Stomach (tissue), 9 donors: ENCODE measurements around the gene RNF112. TPM values are rescaled to one million over a fixed set of nuclear protein-coding genes. Genes with fewer than 3 reads are reported as not detected.

Source experiments
- DNase-seq, 2 donors: peaks; one replicate each; pipeline versions ENCODE4 v3.0.0 to v3.0.0-alpha.2; 2013 to 2019
- H3K27ac ChIP-seq, 5 donors: fragments of 200-600 bp in 4 of 5; sonication (generic) in 4 of 5; one replicate each; pipeline ENCODE4 v1.5.1; 2013 to 2019; ENCODE audit warnings: mild to moderate bottlenecking in 1 of 5, moderate library complexity in 1 of 5
- H3K27me3 ChIP-seq, 3 donors: fragments of 200-600 bp; sonication (generic); one replicate each; pipeline ENCODE4 v1.5.1; 2017 to 2019; ENCODE audit warnings: mixed run types in 1 of 3
- H3K36me3 ChIP-seq, 4 donors: fragments of 200-600 bp; sonication (generic); 1 replicate in 3 of 4; 2 replicates in 1 of 4; pipeline ENCODE4 v1.5.1; 2016 to 2019
- H3K4me1 ChIP-seq, 4 donors: fragments of 200-600 bp; sonication (generic); one replicate each; pipeline ENCODE4 v1.5.1; 2016 to 2019
- H3K4me3 ChIP-seq, 4 donors: fragments of 200-600 bp; sonication (generic) in 3 of 4; one replicate each; pipeline ENCODE4 v1.5.1; 2016 to 2019; ENCODE audit warnings: mild to moderate bottlenecking in 1 of 4
- H3K9me3 ChIP-seq, 4 donors: fragments of 200-600 bp; sonication (generic); one replicate each; pipeline ENCODE4 v1.5.1; 2016 to 2019
- CTCF ChIP-seq, 7 experiments: fragments of 450-650 bp in 4 of 7; fragments of 200-600 bp in 3 of 7; sonication (generic) in 3 of 7; IDR thresholded peaks; one replicate each; pipeline ENCODE4 v1.5.1; 2016 to 2019; ENCODE audit warnings: antibody characterized with exemption in 7 of 7, control low read depth in 2 of 7, mild to moderate bottlenecking in 1 of 7
- EP300 ChIP-seq: sonication (generic); formaldehyde crosslinking; IDR thresholded peaks from one replicate; pipeline ENCODE4 v1.6.1; 2017; ENCODE audit warnings: antibody characterized with exemption
- POLR2A ChIP-seq, 4 donors: fragments of 450-650 bp; IDR thresholded peaks; one replicate each; pipeline ENCODE4 v1.6.1; 2016; ENCODE audit warnings: antibody characterized with exemption in 4 of 4, control low read depth in 2 of 4, mild to moderate bottlenecking in 1 of 4, moderate library complexity in 1 of 4
- POLR2AphosphoS5 ChIP-seq, 3 donors: sonication (generic); formaldehyde crosslinking; IDR thresholded peaks; one replicate each; pipeline ENCODE4 v1.6.1; 2016; ENCODE audit warnings: antibody characterized with exemption in 3 of 3
- WGBS, 5 donors: extraction: QIAGEN DNeasy Blood & Tissue Kit in 3 of 5; methylation state at CpG; one replicate each; pipeline versions ENCODE4 v1.1.5 to v1.1.7; 2013 to 2018; 5-methylcytosine and 5-hydroxymethylcytosine counted together
- intact Hi-C: fragments of 100-400 bp; cut with DNase I; formaldehyde crosslinking; loops from one replicate; pipeline ENCODE4 v1.15.1; 2023; ENCODE audit warnings: low total_unique reads
- polyA plus RNA-seq, 3 donors: library from polyadenylated mRNA; stranded (reverse); fragments of 200-250 nt; gene quantifications; one replicate each; pipeline ENCODE4 v1.2.3, GENCODE V29; 2013
- total RNA-seq, 5 donors: library from RNA; depleted of rRNA; stranded (reverse); fragments of >200 nt; gene quantifications; one replicate each; pipeline versions ENCODE4 v1.1.0 to v1.2.3, GENCODE V29; 2014 to 2016
- donor health status: healthy with polysubstance abuse.
- donor health status: Bipolar disorder and iron deficiency.
- donor health status: healthy.

The RNF112 gene
- total and polyA plus RNA-seq, 8 donors, result 0.45 to 5.0 (median 2.1) TPM; not detected in 2

- H3K27me3 ChIP-seq, result no peaks in the 10 kb centered on the region
- peaks cover 10 to 45% (median 34%) of the 10 kb centered on the region in 4 donors for H3K4me1 ChIP-seq
- DNase-seq, result peak in 1 of 2 donors; percentile 6
- WGBS, 5 donors, result 74 to 100% (median 80%) methylated on average over 1 of the region's 1 CpG
- TF ChIP-seq POLR2AphosphoS5 (IDR thresholded peaks at IDR 0.05) (no peak), POLR2A (IDR thresholded peaks at IDR 0.05) (no peak), EP300 (no peak), CTCF (IDR thresholded peaks at IDR 0.05) (no peak)
- H3K4me3 ChIP-seq, result no peak overlapping the region
- H3K9me3 ChIP-seq, result no peaks in the 10 kb centered on the region
- peaks cover 11 to 14% (median 13%) of the 10 kb centered on the region in 4 donors for H3K36me3 ChIP-seq
- intact Hi-C loops, result no loop called here
- H3K27ac ChIP-seq, result no peak overlapping the region
These were observed 35.3 kb upstream of the RNF112 start for GRCh38 chr17:19375732-19376131.

GRCh38 chr17:19376811-19377210 is 34.2 kb upstream of the RNF112 start:
- TF ChIP-seq POLR2AphosphoS5 (IDR thresholded peaks at IDR 0.05) (no peak), CTCF (IDR thresholded peaks at IDR 0.05) (no peak), POLR2A (IDR thresholded peaks at IDR 0.05) (no peak), EP300 (no peak)
- Histone ChIP-seq H3K27ac (peak overlapping the region in 4 of 5 donors; percentile 94 to 99 (median 96)), H3K36me3 (peaks cover 21 to 24% (median 24%) of the 10 kb centered on the region in 4 donors), H3K4me1 (peaks cover 10 to 47% (median 41%) of the 10 kb centered on the region in 4 donors), H3K27me3 (no peaks in the 10 kb centered on the region), H3K9me3 (no peaks in the 10 kb centered on the region), H3K4me3 (peak overlapping the region; percentile 69 to 95 (median 87))
- peak in 1 of 2 donors; percentile 56 for DNase-seq
- WGBS, 5 donors, result 23 to 40% (median 32%) methylated on average over 2 of the region's 2 CpGs
- intact Hi-C loops, result no loop called here

- peaks cover 31 to 34% (median 33%) of the 10 kb centered on the region in 4 donors for H3K36me3 ChIP-seq
- peak; percentile 98 to 100 for DNase-seq
- no peaks in the 10 kb centered on the region for H3K9me3 ChIP-seq
- H3K4me3 ChIP-seq, result peak overlapping the region; percentile 69 to 95 (median 87)
- peaks cover 19 to 57% (median 51%) of the 10 kb centered on the region in 4 donors for H3K4me1 ChIP-seq
- WGBS, 5 donors, result 0 to 1% (median 1%) methylated on average over 35 to 67 of the region's 67 CpGs
- H3K27ac ChIP-seq, result peak overlapping the region; percentile 94 to 99 (median 97)
- peak in 1 of 7 experiments; percentile 8 for TF ChIP-seq CTCF (IDR thresholded peaks at IDR 0.05)
- TF ChIP-seq POLR2A (IDR thresholded peaks at IDR 0.05), result no peak
- TF ChIP-seq POLR2AphosphoS5 (IDR thresholded peaks at IDR 0.05), result peak; percentile 81 to 90 (median 81)
- H3K27me3 ChIP-seq, result no peaks in the 10 kb centered on the region
- intact Hi-C loops, result no loop called here
These were observed 33.2 kb upstream of the RNF112 start for GRCh38 chr17:19377602-19378415.

- Histone ChIP-seq H3K27me3 (no peaks in the 10 kb centered on the region), H3K36me3 (peaks cover 40 to 43% (median 42%) of the 10 kb centered on the region in 4 donors), H3K4me1 (peaks cover 25 to 66% (median 59%) of the 10 kb centered on the region in 4 donors), H3K9me3 (no peaks in the 10 kb centered on the region), H3K27ac (peak within 1 kb of the TSS; percentile 94 to 99 (median 97)), H3K4me3 (peak within 1 kb of the TSS; percentile 69 to 95 (median 87))
- intact Hi-C loops, result no loop called here
- no peak for TF ChIP-seq CTCF (IDR thresholded peaks at IDR 0.05)
- TF ChIP-seq POLR2A (IDR thresholded peaks at IDR 0.05), result no peak
- TF ChIP-seq EP300, result no peak
- 4 to 8% (median 7%) methylated on average over 41 to 69 of the region's 69 CpGs for WGBS, 5 donors
- peak in 1 of 2 donors; percentile 56 for DNase-seq
These were observed 32.3 kb upstream of the RNF112 start, which contains the start of gene MAPK7 for GRCh38 chr17:19378416-19379360. Gene MAPK7 (plus strand): TSS chr17:19378498. CDS start chr17:19378901, 403 bp downstream.
